Measurements from ENCODE around the gene LCN2.

LCN2 gene

GRCh38 chr9:128141604-128142003, 7.6 kb upstream of the LCN2 start:
- no peak overlapping the region for H3K4me2 ChIP-seq (ENCODE audit: low read length)
- H3K23ac ChIP-seq (ENCODE audit: low read length) = no peak overlapping the region
- H2BK12ac ChIP-seq (ENCODE audit: low read length) = no peak overlapping the region
- H2AFZ ChIP-seq (ENCODE audit: insufficient read depth, low read length, poor library complexity) = no peak overlapping the region
- H3K4ac ChIP-seq (ENCODE audit: low read depth, low read length) = no peak overlapping the region
- no peaks in the 10 kb centered on the region for H3K27me3 ChIP-seq (ENCODE audit: insufficient read depth, low read length)
- H4K91ac ChIP-seq (ENCODE audit: low read depth, low read length) = no peak overlapping the region
- no CpG with 5 or more reads among the region's 3 CpGs for WGBS (ENCODE audit: extremely low coverage, insufficient coverage, insufficient read length)
- no peak overlapping the region for H2BK120ac ChIP-seq (ENCODE audit: insufficient read depth, low read length, poor library complexity)
- no peaks in the 10 kb centered on the region for H3K79me2 ChIP-seq (ENCODE audit: control insufficient read depth, insufficient read depth, low read length, poor library complexity)
- H3K9me3 ChIP-seq (ENCODE audit: insufficient read depth, low read depth, low read length) = no peaks in the 10 kb centered on the region
- H3K79me1 ChIP-seq (ENCODE audit: low read length) = peaks cover 13% of the 10 kb centered on the region
- no peak overlapping the region for H3K4me3 ChIP-seq (ENCODE audit: low read depth, low read length)
- H3K4me1 ChIP-seq (ENCODE audit: control insufficient read depth in 1 of 2, insufficient read depth in 2 of 2, low read length in 2 of 2) = peaks cover 14 to 16% of the 10 kb centered on the region in 2 experiments
- no peak overlapping the region for H3K14ac ChIP-seq (ENCODE audit: low read length)
- no peak overlapping the region for H3K18ac ChIP-seq (ENCODE audit: low read length)
- H3K9ac ChIP-seq (ENCODE audit: low read length) = no peak overlapping the region
- H3K36me3 ChIP-seq (ENCODE audit: control insufficient read depth in 1 of 2, insufficient read depth in 2 of 2, low read length in 2 of 2) = no peaks in the 10 kb centered on the region
- H2AK5ac ChIP-seq (ENCODE audit: low read length) = no peak overlapping the region
- no peak overlapping the region for H3K27ac ChIP-seq (ENCODE audit: low read depth, low read length)
- no peak overlapping the region for H2BK5ac ChIP-seq (ENCODE audit: low read depth, low read length, poor library complexity)
- H4K8ac ChIP-seq (ENCODE audit: low read depth, low read length) = no peak overlapping the region
- no peak for DNase-seq
- H4K12ac ChIP-seq (ENCODE audit: low read depth, low read length) = no peak overlapping the region

GRCh38 chr9:128142061-128142460, 7.2 kb upstream of the LCN2 start:
- H4K12ac ChIP-seq (ENCODE audit: low read depth, low read length) = no peak overlapping the region
- H3K4me1 ChIP-seq (ENCODE audit: control insufficient read depth in 1 of 2, insufficient read depth in 2 of 2, low read length in 2 of 2) = peaks cover 14 to 16% of the 10 kb centered on the region in 2 experiments
- H3K14ac ChIP-seq (ENCODE audit: low read length) = no peak overlapping the region
- no peaks in the 10 kb centered on the region for H3K79me2 ChIP-seq (ENCODE audit: control insufficient read depth, insufficient read depth, low read length, poor library complexity)
- H3K79me1 ChIP-seq (ENCODE audit: low read length) = peaks cover 13% of the 10 kb centered on the region
- H2AK5ac ChIP-seq (ENCODE audit: low read length) = no peak overlapping the region
- no peak overlapping the region for H3K27ac ChIP-seq (ENCODE audit: low read depth, low read length)
- no peaks in the 10 kb centered on the region for H3K9me3 ChIP-seq (ENCODE audit: insufficient read depth, low read depth, low read length)
- H3K27me3 ChIP-seq (ENCODE audit: insufficient read depth, low read length) = no peaks in the 10 kb centered on the region
- H3K18ac ChIP-seq (ENCODE audit: low read length) = no peak overlapping the region
- H2BK12ac ChIP-seq (ENCODE audit: low read length) = no peak overlapping the region
- H3K36me3 ChIP-seq (ENCODE audit: control insufficient read depth in 1 of 2, insufficient read depth in 2 of 2, low read length in 2 of 2) = no peaks in the 10 kb centered on the region
- no peak overlapping the region for H3K4me2 ChIP-seq (ENCODE audit: low read length)
- DNase-seq = no peak
- no peak overlapping the region for H3K9ac ChIP-seq (ENCODE audit: low read length)
- no peak overlapping the region for H3K23ac ChIP-seq (ENCODE audit: low read length)
- no peak overlapping the region for H4K8ac ChIP-seq (ENCODE audit: low read depth, low read length)
- WGBS (ENCODE audit: extremely low coverage, insufficient coverage, insufficient read length) = no CpG with 5 or more reads among the region's 4 CpGs
- H3K4ac ChIP-seq (ENCODE audit: low read depth, low read length) = no peak overlapping the region
- no peak overlapping the region for H4K91ac ChIP-seq (ENCODE audit: low read depth, low read length)
- H2BK5ac ChIP-seq (ENCODE audit: low read depth, low read length, poor library complexity) = no peak overlapping the region
- no peak overlapping the region for H2AFZ ChIP-seq (ENCODE audit: insufficient read depth, low read length, poor library complexity)
- no peak overlapping the region for H2BK120ac ChIP-seq (ENCODE audit: insufficient read depth, low read length, poor library complexity)
- no peak overlapping the region for H3K4me3 ChIP-seq (ENCODE audit: low read depth, low read length)

GRCh38 chr9:128142596-128142995, 6.7 kb upstream of the LCN2 start:
- Histone ChIP-seq H3K4me1 (ENCODE audit: control insufficient read depth in 1 of 2, insufficient read depth in 2 of 2, low read length in 2 of 2) (peaks cover 14 to 16% of the 10 kb centered on the region in 2 experiments), H3K27ac (ENCODE audit: low read depth, low read length) (no peak overlapping the region), H3K4me2 (ENCODE audit: low read length) (no peak overlapping the region), H3K18ac (ENCODE audit: low read length) (no peak overlapping the region), H4K12ac (ENCODE audit: low read depth, low read length) (no peak overlapping the region), H2BK5ac (ENCODE audit: low read depth, low read length, poor library complexity) (no peak overlapping the region), H4K91ac (ENCODE audit: low read depth, low read length) (no peak overlapping the region), H3K14ac (ENCODE audit: low read length) (no peak overlapping the region), H2AFZ (ENCODE audit: insufficient read depth, low read length, poor library complexity) (no peak overlapping the region), H3K27me3 (ENCODE audit: insufficient read depth, low read length) (no peaks in the 10 kb centered on the region), H3K79me2 (ENCODE audit: control insufficient read depth, insufficient read depth, low read length, poor library complexity) (no peaks in the 10 kb centered on the region), H3K36me3 (ENCODE audit: control insufficient read depth in 1 of 2, insufficient read depth in 2 of 2, low read length in 2 of 2) (no peaks in the 10 kb centered on the region), H3K79me1 (ENCODE audit: low read length) (peaks cover 13% of the 10 kb centered on the region), H3K4ac (ENCODE audit: low read depth, low read length) (no peak overlapping the region), H2AK5ac (ENCODE audit: low read length) (no peak overlapping the region), H2BK12ac (ENCODE audit: low read length) (no peak overlapping the region), H3K9ac (ENCODE audit: low read length) (no peak overlapping the region), H4K8ac (ENCODE audit: low read depth, low read length) (no peak overlapping the region), H3K23ac (ENCODE audit: low read length) (no peak overlapping the region), H3K4me3 (ENCODE audit: low read depth, low read length) (no peak overlapping the region), H3K9me3 (ENCODE audit: insufficient read depth, low read depth, low read length) (no peaks in the 10 kb centered on the region), H2BK120ac (ENCODE audit: insufficient read depth, low read length, poor library complexity) (no peak overlapping the region)
- WGBS (ENCODE audit: extremely low coverage, insufficient coverage, insufficient read length) = no CpG with 5 or more reads among the region's 2 CpGs
- no peak for DNase-seq

GRCh38 chr9:128143525-128144238, 5.6 kb upstream of the LCN2 start:
- Histone ChIP-seq H4K91ac (ENCODE audit: low read depth, low read length) (peak overlapping the region; percentile 32), H3K4me2 (ENCODE audit: low read length) (no peak overlapping the region), H3K4me3 (ENCODE audit: low read depth, low read length) (no peak overlapping the region), H3K79me2 (ENCODE audit: control insufficient read depth, insufficient read depth, low read length, poor library complexity) (no peaks in the 10 kb centered on the region), H3K27ac (ENCODE audit: low read depth, low read length) (no peak overlapping the region), H2AFZ (ENCODE audit: insufficient read depth, low read length, poor library complexity) (no peak overlapping the region), H3K9ac (ENCODE audit: low read length) (no peak overlapping the region), H3K23ac (ENCODE audit: low read length) (no peak overlapping the region), H4K12ac (ENCODE audit: low read depth, low read length) (no peak overlapping the region), H3K36me3 (ENCODE audit: control insufficient read depth in 1 of 2, insufficient read depth in 2 of 2, low read length in 2 of 2) (no peaks in the 10 kb centered on the region), H3K18ac (ENCODE audit: low read length) (no peak overlapping the region), H3K9me3 (ENCODE audit: insufficient read depth, low read depth, low read length) (no peaks in the 10 kb centered on the region), H2BK5ac (ENCODE audit: low read depth, low read length, poor library complexity) (no peak overlapping the region), H3K4me1 (ENCODE audit: control insufficient read depth in 1 of 2, insufficient read depth in 2 of 2, low read length in 2 of 2) (peaks cover 14 to 16% of the 10 kb centered on the region in 2 experiments), H3K14ac (ENCODE audit: low read length) (no peak overlapping the region), H2BK120ac (ENCODE audit: insufficient read depth, low read length, poor library complexity) (no peak overlapping the region), H2AK5ac (ENCODE audit: low read length) (peak overlapping the region; percentile 48), H3K27me3 (ENCODE audit: insufficient read depth, low read length) (no peaks in the 10 kb centered on the region), H3K4ac (ENCODE audit: low read depth, low read length) (no peak overlapping the region), H3K79me1 (ENCODE audit: low read length) (peaks cover 13% of the 10 kb centered on the region), H2BK12ac (ENCODE audit: low read length) (peak overlapping the region; percentile 47), H4K8ac (ENCODE audit: low read depth, low read length) (no peak overlapping the region)
- DNase-seq = no peak
- WGBS (ENCODE audit: extremely low coverage, insufficient coverage, insufficient read length) = no CpG with 5 or more reads among the region's 8 CpGs

Data from trophoblast cell (in vitro differentiated cells and primary cell).